Heart left ventricle (tissue), 13 donors: Measurements from ENCODE around the gene MMD2.

ENCODE experiments used
- POLR2A ChIP-seq, 2 donors: fragments of 450-650 bp; IDR thresholded peaks; one replicate each; pipeline ENCODE4 v1.6.1; 2017; ENCODE audit warnings: antibody characterized with exemption in 2 of 2, mild to moderate bottlenecking in 2 of 2, moderate library complexity in 2 of 2
- TF ChIP-seq, protein P1 (sequence below), 12 donors: fragments of 200-600 bp; sonication (generic) in 4 of 12; IDR thresholded peaks; one replicate each; pipeline versions ENCODE4 v1.5.0 to v1.8.0; 2018 to 2022; ENCODE audit warnings: antibody characterized with exemption in 12 of 12, mild to moderate bottlenecking in 5 of 12
- donor health status: ischemic (EF 13 %, LVEDD 7.1; RV severe dilation, severe dysfunction).
- donor health status: DM: no; HTN: yes; CAD: no.
- donor health status: DM: no; HTN: no; CAD: no.
- donor health status: ischemic (EF 25% LVEDD 6.9; RV normal size, moderate dysfunction).
- donor health status: ischemic (EF 25% LVEDD 5.7; RV mildly dilated, moderate dysfunction).
- donor health status: ischemic (EF 35%, LVEDD 5.7; RV mildly dilated, moderate dysfunction).
- donor health status: nonischemic (EF 11% LVEDD 7.7; RV severe dilation, severe dysfunction).
- donor health status: DM: yes; HTN: yes; CAD: no.
- donor health status: PGD.
- donor health status: ischemic (EF 29% LVEDD 5.4; RV normal size, mild dysfunction).
- donor health status: nonischemic (EF 23%, LVEDD 6.1; RV moderate dilation, normal function).

DNA sequence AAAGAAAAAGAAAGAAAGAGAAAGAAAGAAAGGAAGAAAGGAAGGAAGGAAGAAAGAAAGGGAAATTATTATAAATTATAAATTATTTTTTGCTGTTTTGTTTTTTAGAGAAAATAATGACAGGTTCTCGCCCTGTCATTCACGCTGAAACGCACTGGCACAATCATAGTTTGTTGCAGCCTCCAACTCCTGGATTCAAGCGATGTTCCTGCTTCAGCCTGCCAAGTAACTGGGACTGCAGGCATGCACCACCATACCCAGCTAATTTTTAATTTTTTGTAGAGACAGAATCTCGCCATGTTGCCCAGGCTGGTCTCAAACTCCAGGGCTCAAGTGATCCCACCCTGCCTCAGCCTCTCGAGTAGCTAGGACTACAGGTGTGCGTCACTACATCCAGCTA lies 21.6 kb downstream of the MMD2 start:
- TF ChIP-seq, protein P1, sequence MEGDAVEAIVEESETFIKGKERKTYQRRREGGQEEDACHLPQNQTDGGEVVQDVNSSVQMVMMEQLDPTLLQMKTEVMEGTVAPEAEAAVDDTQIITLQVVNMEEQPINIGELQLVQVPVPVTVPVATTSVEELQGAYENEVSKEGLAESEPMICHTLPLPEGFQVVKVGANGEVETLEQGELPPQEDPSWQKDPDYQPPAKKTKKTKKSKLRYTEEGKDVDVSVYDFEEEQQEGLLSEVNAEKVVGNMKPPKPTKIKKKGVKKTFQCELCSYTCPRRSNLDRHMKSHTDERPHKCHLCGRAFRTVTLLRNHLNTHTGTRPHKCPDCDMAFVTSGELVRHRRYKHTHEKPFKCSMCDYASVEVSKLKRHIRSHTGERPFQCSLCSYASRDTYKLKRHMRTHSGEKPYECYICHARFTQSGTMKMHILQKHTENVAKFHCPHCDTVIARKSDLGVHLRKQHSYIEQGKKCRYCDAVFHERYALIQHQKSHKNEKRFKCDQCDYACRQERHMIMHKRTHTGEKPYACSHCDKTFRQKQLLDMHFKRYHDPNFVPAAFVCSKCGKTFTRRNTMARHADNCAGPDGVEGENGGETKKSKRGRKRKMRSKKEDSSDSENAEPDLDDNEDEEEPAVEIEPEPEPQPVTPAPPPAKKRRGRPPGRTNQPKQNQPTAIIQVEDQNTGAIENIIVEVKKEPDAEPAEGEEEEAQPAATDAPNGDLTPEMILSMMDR (IDR thresholded peaks at IDR 0.05), result no peak
- no peak for TF ChIP-seq POLR2A (IDR thresholded peaks at IDR 0.05)
